Measurements from ENCODE around the gene TMEM40. TPM values are rescaled to one million over a fixed set of nuclear protein-coding genes. Genes with fewer than 3 reads are reported as not detected.

Gene TMEM40
- polyA plus RNA-seq, 2 donors, result 277 to 722 TPM

- H3K27me3 ChIP-seq (ENCODE audit: control insufficient read depth in 1 of 2, insufficient read depth in 2 of 2, low read length in 2 of 2), result no peaks in the 10 kb centered on the region
- H3K36me3 ChIP-seq (ENCODE audit: control insufficient read depth in 2 of 2, insufficient read depth in 2 of 2, low read length in 1 of 2), result peaks cover 0 to 11% of the 10 kb centered on the region in 2 donors
- WGBS, 2 donors, result 79 to 85% methylated on average over 11 of the region's 11 CpGs
- H3K9me3 ChIP-seq (ENCODE audit: control insufficient read depth in 2 of 2, insufficient read depth in 1 of 2, low read depth in 1 of 2, low read length in 1 of 2), result no peaks in the 10 kb centered on the region
- no peaks in the 10 kb centered on the region for H3K4me1 ChIP-seq (ENCODE audit: control insufficient read depth in 2 of 2, insufficient read depth in 2 of 2, low read length in 1 of 2)
- no peak overlapping the region for H3K4me3 ChIP-seq (ENCODE audit: low read depth in 1 of 2, low read length in 2 of 2)
- no peak overlapping the region for H3K27ac ChIP-seq (ENCODE audit: low read depth in 2 of 2, low read length in 1 of 2)
These were observed 15.5 kb downstream of the TMEM40 start for GRCh38 chr3:12743583-12743982.

DNA sequence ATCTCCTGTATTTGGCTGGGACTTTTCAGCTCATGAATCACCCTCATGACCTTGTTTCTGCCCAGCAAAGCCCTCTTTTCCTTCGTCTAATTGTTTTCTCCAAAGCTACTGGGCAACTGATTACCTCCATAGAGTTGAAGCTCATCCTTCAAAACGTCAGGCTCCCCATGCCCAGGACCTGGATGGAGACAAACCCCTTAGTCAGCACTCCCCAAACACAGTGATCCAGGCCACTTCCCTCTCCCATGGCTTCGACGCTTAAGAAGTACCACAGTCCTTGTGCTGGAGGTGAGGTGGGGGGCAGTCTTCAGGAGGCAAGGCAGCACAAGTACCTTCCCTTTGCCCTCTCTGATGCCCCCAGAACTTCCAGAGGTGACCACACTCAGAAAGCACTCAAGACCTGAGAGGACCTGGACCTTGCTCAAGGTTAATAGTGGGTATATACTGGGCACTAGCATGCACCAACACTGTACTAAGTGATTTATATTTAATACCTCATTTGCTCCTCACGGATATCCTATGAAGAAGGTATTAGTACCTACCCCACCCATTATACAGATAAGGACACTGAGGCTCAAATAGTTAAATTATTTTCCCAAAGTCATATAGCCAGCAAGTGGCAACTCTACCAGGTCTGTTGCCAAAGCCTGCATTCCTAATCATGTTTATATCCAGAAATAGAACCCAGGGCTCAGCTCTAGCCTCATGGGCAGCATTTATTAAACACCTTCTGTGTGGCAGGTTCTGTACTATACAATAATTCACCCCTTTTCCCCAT lies 16.5 kb downstream of the TMEM40 start:
- H3K9me3 ChIP-seq (ENCODE audit: control insufficient read depth in 2 of 2, insufficient read depth in 1 of 2, low read depth in 1 of 2, low read length in 1 of 2), result no peaks in the 10 kb centered on the region
- WGBS, 2 donors, result 70 to 71% methylated on average over 5 of the region's 5 CpGs
- no peak overlapping the region for H3K27ac ChIP-seq (ENCODE audit: low read depth in 2 of 2, low read length in 1 of 2)
- H3K27me3 ChIP-seq (ENCODE audit: control insufficient read depth in 1 of 2, insufficient read depth in 2 of 2, low read length in 2 of 2), result no peaks in the 10 kb centered on the region
- H3K4me1 ChIP-seq (ENCODE audit: control insufficient read depth in 2 of 2, insufficient read depth in 2 of 2, low read length in 1 of 2), result no peaks in the 10 kb centered on the region
- H3K4me3 ChIP-seq (ENCODE audit: low read depth in 1 of 2, low read length in 2 of 2), result no peak overlapping the region
- peaks cover 0 to 11% of the 10 kb centered on the region in 2 donors for H3K36me3 ChIP-seq (ENCODE audit: control insufficient read depth in 2 of 2, insufficient read depth in 2 of 2, low read length in 1 of 2)

- no peaks in the 10 kb centered on the region for H3K4me1 ChIP-seq (ENCODE audit: control insufficient read depth in 2 of 2, insufficient read depth in 2 of 2, low read length in 1 of 2)
- no peak overlapping the region for H3K4me3 ChIP-seq (ENCODE audit: low read depth in 1 of 2, low read length in 2 of 2)
- H3K27ac ChIP-seq (ENCODE audit: low read depth in 2 of 2, low read length in 1 of 2), result no peak overlapping the region
- H3K9me3 ChIP-seq (ENCODE audit: control insufficient read depth in 2 of 2, insufficient read depth in 1 of 2, low read depth in 1 of 2, low read length in 1 of 2), result no peaks in the 10 kb centered on the region
- no peaks in the 10 kb centered on the region for H3K27me3 ChIP-seq (ENCODE audit: control insufficient read depth in 1 of 2, insufficient read depth in 2 of 2, low read length in 2 of 2)
- peaks cover 0 to 14% of the 10 kb centered on the region in 2 donors for H3K36me3 ChIP-seq (ENCODE audit: control insufficient read depth in 2 of 2, insufficient read depth in 2 of 2, low read length in 1 of 2)
- 83 to 93% methylated on average over 2 of the region's 2 CpGs for WGBS, 2 donors
These were observed 17.9 kb downstream of the TMEM40 start for GRCh38 chr3:12741209-12741608.

DNA sequence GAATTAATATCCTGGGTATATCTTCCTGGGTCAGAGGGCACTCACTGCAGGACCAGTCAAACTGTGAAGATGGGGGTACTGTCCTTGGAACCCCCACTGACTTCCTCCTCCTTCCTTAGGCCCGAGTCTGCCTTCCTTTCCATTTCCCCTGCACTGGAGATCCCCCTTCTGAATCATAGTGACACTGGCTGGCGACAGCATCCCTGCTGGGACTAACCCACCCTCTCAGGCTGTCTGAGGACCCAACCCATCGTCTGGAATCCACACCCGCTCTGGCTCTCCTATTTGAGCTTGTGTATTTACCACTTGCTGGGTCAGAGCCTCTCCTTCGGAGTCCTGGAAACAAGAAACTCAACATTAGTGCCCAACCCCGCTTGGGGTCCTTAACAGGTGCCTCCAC lies 21.2 kb downstream of the TMEM40 start:
- H3K4me3 ChIP-seq (ENCODE audit: low read depth in 1 of 2, low read length in 2 of 2), result no peak overlapping the region
- H3K4me1 ChIP-seq (ENCODE audit: control insufficient read depth in 2 of 2, insufficient read depth in 2 of 2, low read length in 1 of 2), result no peaks in the 10 kb centered on the region
- 69 to 78% methylated on average over 6 of the region's 6 CpGs for WGBS, 2 donors
- no peak overlapping the region for H3K27ac ChIP-seq (ENCODE audit: low read depth in 2 of 2, low read length in 1 of 2)
- H3K36me3 ChIP-seq (ENCODE audit: control insufficient read depth in 2 of 2, insufficient read depth in 2 of 2, low read length in 1 of 2), result peaks cover 0 to 20% of the 10 kb centered on the region in 2 donors
- H3K27me3 ChIP-seq (ENCODE audit: control insufficient read depth in 1 of 2, insufficient read depth in 2 of 2, low read length in 2 of 2), result no peaks in the 10 kb centered on the region
- H3K9me3 ChIP-seq (ENCODE audit: control insufficient read depth in 2 of 2, insufficient read depth in 1 of 2, low read depth in 1 of 2, low read length in 1 of 2), result no peaks in the 10 kb centered on the region

DNA sequence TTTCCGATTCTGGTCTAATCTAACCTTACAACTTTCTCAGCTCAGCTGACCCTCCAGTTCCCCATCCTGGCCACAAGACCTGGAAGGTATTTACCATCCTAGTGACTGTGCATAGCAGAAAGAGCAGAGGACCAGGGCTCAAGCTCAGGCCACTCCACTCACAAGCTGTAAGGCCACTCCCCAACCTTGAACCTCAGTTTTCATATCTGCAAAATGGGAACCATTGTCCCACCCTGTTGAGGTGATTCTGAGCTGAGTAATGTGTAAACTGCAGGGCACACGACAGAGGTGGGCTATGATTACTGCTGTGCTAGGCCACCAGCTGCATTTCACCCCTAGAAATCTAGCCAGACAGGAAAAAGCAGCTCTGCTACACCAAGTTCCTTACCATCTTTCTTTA lies 21.7 kb downstream of the TMEM40 start:
- H3K36me3 ChIP-seq (ENCODE audit: control insufficient read depth in 2 of 2, insufficient read depth in 2 of 2, low read length in 1 of 2), result peaks cover 0 to 20% of the 10 kb centered on the region in 2 donors
- no peaks in the 10 kb centered on the region for H3K27me3 ChIP-seq (ENCODE audit: control insufficient read depth in 1 of 2, insufficient read depth in 2 of 2, low read length in 2 of 2)
- whole genome bisulfite sequencing, 2 donors, result 78 to 87% methylated on average over 2 of the region's 2 CpGs

DNA sequence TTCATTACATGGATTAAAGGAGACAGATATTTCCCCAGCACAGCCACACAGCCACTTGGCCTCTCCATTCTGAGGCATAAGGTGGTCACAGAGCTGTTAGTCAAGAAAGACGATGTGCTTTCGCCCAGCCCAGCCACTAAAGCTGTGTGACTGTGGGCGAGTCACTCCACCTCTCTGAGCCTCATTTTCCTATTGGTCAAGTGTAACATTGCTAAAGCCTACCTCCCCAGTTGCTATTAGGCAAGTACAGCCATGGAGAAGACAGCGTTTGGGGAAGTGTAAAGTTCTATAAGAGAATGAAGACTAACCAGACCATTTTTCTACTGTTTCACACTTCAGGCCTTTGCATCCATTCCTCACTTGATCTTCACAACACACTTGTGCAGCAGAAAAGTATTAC lies 24.1 kb downstream of the TMEM40 start:
- Histone ChIP-seq H3K4me1 (ENCODE audit: control insufficient read depth in 2 of 2, insufficient read depth in 2 of 2, low read length in 1 of 2) (no peaks in the 10 kb centered on the region), H3K9me3 (ENCODE audit: control insufficient read depth in 2 of 2, insufficient read depth in 1 of 2, low read depth in 1 of 2, low read length in 1 of 2) (no peaks in the 10 kb centered on the region), H3K27me3 (ENCODE audit: control insufficient read depth in 1 of 2, insufficient read depth in 2 of 2, low read length in 2 of 2) (no peaks in the 10 kb centered on the region), H3K4me3 (ENCODE audit: low read depth in 1 of 2, low read length in 2 of 2) (no peak overlapping the region), H3K27ac (ENCODE audit: low read depth in 2 of 2, low read length in 1 of 2) (no peak overlapping the region), H3K36me3 (ENCODE audit: control insufficient read depth in 2 of 2, insufficient read depth in 2 of 2, low read length in 1 of 2) (peaks cover 0 to 16% of the 10 kb centered on the region in 2 donors)
- 87 to 91% methylated on average over 4 of the region's 4 CpGs for WGBS, 2 donors

More for the DNA sequence above, 21.7 kb downstream of the TMEM40 start:
- H3K4me1 ChIP-seq (ENCODE audit: control insufficient read depth in 2 of 2, insufficient read depth in 2 of 2, low read length in 1 of 2), result no peaks in the 10 kb centered on the region
- no peak overlapping the region for H3K27ac ChIP-seq (ENCODE audit: low read depth in 2 of 2, low read length in 1 of 2)
- H3K9me3 ChIP-seq (ENCODE audit: control insufficient read depth in 2 of 2, insufficient read depth in 1 of 2, low read depth in 1 of 2, low read length in 1 of 2), result no peaks in the 10 kb centered on the region
- H3K4me3 ChIP-seq (ENCODE audit: low read depth in 1 of 2, low read length in 2 of 2), result no peak overlapping the region

- H3K4me1 ChIP-seq (ENCODE audit: control insufficient read depth in 2 of 2, insufficient read depth in 2 of 2, low read length in 1 of 2), result no peaks in the 10 kb centered on the region
- no peaks in the 10 kb centered on the region for H3K9me3 ChIP-seq (ENCODE audit: control insufficient read depth in 2 of 2, insufficient read depth in 1 of 2, low read depth in 1 of 2, low read length in 1 of 2)
- H3K27ac ChIP-seq (ENCODE audit: low read depth in 2 of 2, low read length in 1 of 2), result no peak overlapping the region
- H3K36me3 ChIP-seq (ENCODE audit: control insufficient read depth in 2 of 2, insufficient read depth in 2 of 2, low read length in 1 of 2), result peaks cover 0 to 16% of the 10 kb centered on the region in 2 donors
- H3K27me3 ChIP-seq (ENCODE audit: control insufficient read depth in 1 of 2, insufficient read depth in 2 of 2, low read length in 2 of 2), result no peaks in the 10 kb centered on the region
- 66 to 80% methylated on average over 3 of the region's 3 CpGs for WGBS, 2 donors
- no peak overlapping the region for H3K4me3 ChIP-seq (ENCODE audit: low read depth in 1 of 2, low read length in 2 of 2)
These were observed 25.5 kb downstream of the TMEM40 start for GRCh38 chr3:12733566-12733965.

DNA sequence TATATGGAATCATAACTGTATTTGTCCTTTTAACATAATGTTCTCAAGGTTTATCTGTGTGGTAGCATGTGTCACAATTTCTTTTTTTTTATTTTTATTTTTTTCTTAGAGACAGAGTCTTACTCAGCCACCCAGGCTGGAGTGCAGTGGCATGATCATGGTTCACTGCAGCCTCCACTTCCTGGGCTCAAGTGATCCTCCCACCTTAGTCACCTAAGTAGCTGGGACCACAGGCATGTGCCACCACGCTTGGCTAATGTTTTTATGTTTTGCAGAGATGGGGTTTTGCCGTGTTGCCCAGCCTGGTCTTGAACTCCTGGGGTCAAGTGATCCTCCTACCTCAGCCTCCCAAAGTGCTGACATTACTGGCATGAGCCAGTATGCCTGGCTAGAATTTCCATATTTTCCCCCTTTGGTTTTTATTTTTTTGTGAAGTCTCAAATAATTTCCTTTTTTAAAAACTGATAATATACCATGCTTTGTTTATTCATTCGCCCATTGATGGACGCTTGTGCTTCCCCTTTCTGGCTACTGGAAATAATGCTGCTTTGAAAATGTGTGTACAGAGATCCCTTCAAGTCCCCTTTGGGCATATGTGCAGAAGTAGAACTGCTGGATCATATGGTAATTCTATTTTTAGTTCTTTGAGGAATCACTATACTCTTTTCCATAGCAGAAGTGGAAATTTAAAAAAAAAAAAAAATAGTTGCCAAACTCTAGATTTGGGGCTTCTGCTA lies 28.4 kb downstream of the TMEM40 start:
- Histone ChIP-seq H3K9me3 (ENCODE audit: control insufficient read depth in 2 of 2, insufficient read depth in 1 of 2, low read depth in 1 of 2, low read length in 1 of 2) (no peaks in the 10 kb centered on the region), H3K36me3 (ENCODE audit: control insufficient read depth in 2 of 2, insufficient read depth in 2 of 2, low read length in 1 of 2) (peaks cover 0 to 8% of the 10 kb centered on the region in 2 donors), H3K27ac (ENCODE audit: low read depth in 2 of 2, low read length in 1 of 2) (peak overlapping the region in 1 of 2 donors; percentile 3), H3K4me1 (ENCODE audit: control insufficient read depth in 2 of 2, insufficient read depth in 2 of 2, low read length in 1 of 2) (no peaks in the 10 kb centered on the region), H3K27me3 (ENCODE audit: control insufficient read depth in 1 of 2, insufficient read depth in 2 of 2, low read length in 2 of 2) (no peaks in the 10 kb centered on the region), H3K4me3 (ENCODE audit: low read depth in 1 of 2, low read length in 2 of 2) (no peak overlapping the region)
- 68 to 69% methylated on average over 4 of the region's 4 CpGs for WGBS, 2 donors

- peaks cover 0 to 3% of the 10 kb centered on the region in 2 donors for H3K36me3 ChIP-seq (ENCODE audit: control insufficient read depth in 2 of 2, insufficient read depth in 2 of 2, low read length in 1 of 2)
- 40 to 45% methylated on average over 7 of the region's 7 CpGs for WGBS, 2 donors
These were observed 29.9 kb downstream of the TMEM40 start for GRCh38 chr3:12729051-12729651.

More at GRCh38 chr3:12729051-12729651, 29.9 kb downstream of the TMEM40 start:
- no peaks in the 10 kb centered on the region for H3K27me3 ChIP-seq (ENCODE audit: control insufficient read depth in 1 of 2, insufficient read depth in 2 of 2, low read length in 2 of 2)
- no peaks in the 10 kb centered on the region for H3K9me3 ChIP-seq (ENCODE audit: control insufficient read depth in 2 of 2, insufficient read depth in 1 of 2, low read depth in 1 of 2, low read length in 1 of 2)
- H3K27ac ChIP-seq (ENCODE audit: low read depth in 2 of 2, low read length in 1 of 2), result peak overlapping the region in 1 of 2 donors; percentile 6
- H3K4me3 ChIP-seq (ENCODE audit: low read depth in 1 of 2, low read length in 2 of 2), result no peak overlapping the region
- no peaks in the 10 kb centered on the region for H3K4me1 ChIP-seq (ENCODE audit: control insufficient read depth in 2 of 2, insufficient read depth in 2 of 2, low read length in 1 of 2)

Measured in esophagus (tissue), 2 donors.